Upper lobe of left lung (tissue), 6 donors: ENCODE measurements around the gene MACROH2A2. TPM values are rescaled to one million over a fixed set of nuclear protein-coding genes. Genes with fewer than 3 reads are reported as not detected.
"Not testable (repeated sequence)": the region's sequence is repeated elsewhere in the genome, so short reads cannot be mapped to it uniquely, and the experiment has no call there.

Experiments
- ATAC-seq, 2 donors: fragments of 200-7000 bp; cut with Tn5 transposase; one replicate each; pipeline ENCODE4 v1.9.1; 2022; ENCODE audit warnings: mild to moderate bottlenecking in 2 of 2, moderate library complexity in 2 of 2; ENCODE audit not compliant: low FRiP score in 2 of 2
- DNase-seq, 2 donors: peaks; one replicate each; pipeline ENCODE4 v3.0.0-alpha.2; 2019 to 2020
- H3K27ac ChIP-seq, 4 donors: fragments of 200-600 bp; sonication (generic); one replicate each; pipeline ENCODE4 v1.5.1; 2016 to 2019
- H3K27me3 ChIP-seq, 4 donors: fragments of 200-600 bp; sonication (generic); one replicate each; pipeline ENCODE4 v1.5.1; 2017 to 2019
- H3K36me3 ChIP-seq, 4 donors: fragments of 200-600 bp; sonication (generic); one replicate each; pipeline ENCODE4 v1.5.1; 2016 to 2019
- H3K4me1 ChIP-seq, 4 donors: fragments of 200-600 bp; sonication (generic); one replicate each; pipeline ENCODE4 v1.5.1; 2018 to 2019
- H3K4me3 ChIP-seq, 4 donors: fragments of 200-600 bp; sonication (generic); one replicate each; pipeline ENCODE4 v1.5.1; 2017 to 2019; ENCODE audit warnings: mild to moderate bottlenecking in 2 of 4, moderate library complexity in 1 of 4
- H3K9me3 ChIP-seq, 4 donors: fragments of 200-600 bp; sonication (generic); one replicate each; pipeline ENCODE4 v1.5.1; 2018 to 2019
- EP300 ChIP-seq, 4 donors: sonication (generic); formaldehyde crosslinking; IDR thresholded peaks; one replicate each; pipeline ENCODE4 v1.5.1; 2017; ENCODE audit warnings: antibody characterized with exemption in 4 of 4, control low read depth in 2 of 4
- POLR2A ChIP-seq, 4 donors: fragments of 450-650 bp; IDR thresholded peaks; one replicate each; pipeline ENCODE4 v1.5.1; 2016 to 2017; ENCODE audit warnings: antibody characterized with exemption in 4 of 4, mild to moderate bottlenecking in 2 of 4
- POLR2AphosphoS5 ChIP-seq, 2 donors: sonication (generic); formaldehyde crosslinking; IDR thresholded peaks; one replicate each; pipeline ENCODE4 v1.5.1; 2017; ENCODE audit warnings: antibody characterized with exemption in 2 of 2
- WGBS, 2 donors: methylation state at CpG; one replicate each; pipeline ENCODE4 v1.1.5; 2017 to 2018; 5-methylcytosine and 5-hydroxymethylcytosine counted together
- total RNA-seq, 6 donors: library from RNA; depleted of rRNA in 4 of 6; stranded (reverse); fragments of >200 nt in 4 of 6; gene quantifications; one replicate each; pipeline versions ENCODE4 v1.1.0 to v1.2.1, GENCODE V29; 2016 to 2021
- TF ChIP-seq, protein P1 (sequence below), 6 experiments: fragments of 450-650 bp in 4 of 6; fragments of 200-600 bp in 2 of 6; sonication (generic) in 2 of 6; IDR thresholded peaks; one replicate each; pipeline ENCODE4 v1.5.1; 2016 to 2019; ENCODE audit warnings: antibody characterized with exemption in 6 of 6
- donor health status: DM: no; HTN: no; CAD: no; lungs with moderate emphysema.
- donor health status: DM: no; HTN: yes; CAD: no; lungs with severe emphysema.

Gene MACROH2A2
- total RNA-seq, 6 donors from 2014 or later = 5.2 to 10.9 (median 7.1) TPM

DNA sequence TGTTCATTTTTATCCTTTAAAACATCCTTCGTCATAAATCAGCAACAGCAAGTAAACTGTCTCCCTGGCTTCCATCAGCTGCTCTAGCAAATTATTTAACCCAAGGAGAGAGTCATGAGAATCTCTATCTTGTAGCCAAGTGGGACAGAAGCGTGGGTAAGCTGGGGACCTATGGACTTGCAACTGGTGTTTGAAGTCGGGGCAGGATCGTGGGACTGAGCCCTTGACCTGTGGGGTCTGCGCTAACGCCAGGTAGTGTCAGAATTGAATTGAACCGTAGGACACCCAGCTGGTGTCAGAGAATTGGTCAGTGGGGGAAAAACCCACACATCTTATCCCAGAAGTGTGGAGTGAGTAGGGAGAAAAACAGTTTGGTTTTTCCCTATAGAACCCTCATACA lies 66.6 kb downstream of the MACROH2A2 start:
- ATAC-seq (no peak), DNase-seq (no peak)
- Histone ChIP-seq H3K4me3 (no peak overlapping the region), H3K4me1 (peaks cover 0 to 8% (median 0%) of the 10 kb centered on the region in 4 donors), H3K36me3 (peaks cover 10 to 67% (median 25%) of the 10 kb centered on the region in 4 donors), H3K27ac (no peak overlapping the region), H3K9me3 (no peaks in the 10 kb centered on the region), H3K27me3 (no peaks in the 10 kb centered on the region)
- TF ChIP-seq POLR2AphosphoS5 (IDR thresholded peaks at IDR 0.05) (no peak), EP300 (IDR thresholded peaks at IDR 0.05) (no peak), POLR2A (IDR thresholded peaks at IDR 0.05) (no peak)
- WGBS, 2 donors = 92 to 95% methylated on average over 7 of the region's 7 CpGs

DNA sequence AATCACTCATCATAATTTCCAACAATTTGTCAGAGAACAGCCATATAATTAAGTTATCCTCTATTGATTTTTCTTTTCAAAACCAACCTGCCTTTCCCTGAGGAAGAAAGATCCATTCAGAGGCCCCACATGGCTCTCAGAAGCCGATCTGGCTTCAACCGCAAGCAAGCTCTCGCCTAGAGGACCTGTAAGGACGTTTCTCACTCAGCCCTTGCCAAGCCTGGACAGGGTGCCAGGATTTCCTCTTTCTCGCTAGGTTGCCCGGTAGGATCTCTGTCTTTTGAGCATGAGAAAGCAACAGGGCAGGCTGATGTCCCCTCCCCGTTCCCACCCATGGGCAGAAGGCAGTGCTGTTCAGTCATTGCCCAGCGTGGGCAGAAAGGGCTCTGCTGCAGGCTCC lies 67.0 kb downstream of the MACROH2A2 start:
- no peak for ATAC-seq

DNA sequence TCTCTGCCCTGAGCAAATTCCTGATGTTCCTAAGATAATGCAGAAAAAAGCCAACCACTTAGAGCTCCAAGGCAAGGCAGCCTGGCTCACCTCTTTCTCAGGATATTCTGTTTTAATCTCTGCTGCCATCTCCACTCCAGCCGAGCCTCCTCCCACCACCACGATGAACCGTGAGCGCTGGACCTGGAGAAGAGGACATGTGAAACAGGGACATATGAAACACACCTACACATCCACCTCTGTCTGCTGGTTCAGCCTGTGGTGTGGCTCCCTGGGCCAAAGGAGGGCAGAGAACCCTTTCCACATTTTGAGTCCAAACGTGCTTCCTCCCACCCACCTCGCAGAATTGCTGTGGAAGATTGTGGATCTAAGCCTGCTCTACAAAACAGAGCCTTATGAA lies 67.8 kb downstream of the MACROH2A2 start:
- DNase-seq (no peak), ATAC-seq (no peak)
- WGBS, 2 donors = 94% methylated on average over 6 of the region's 6 CpGs
- H3K4me1 ChIP-seq = peaks cover 0 to 8% (median 0%) of the 10 kb centered on the region in 4 donors
- H3K9me3 ChIP-seq = no peaks in the 10 kb centered on the region
- H3K4me3 ChIP-seq = no peak overlapping the region
- TF ChIP-seq POLR2AphosphoS5 (IDR thresholded peaks at IDR 0.05) = no peak
- TF ChIP-seq POLR2A (IDR thresholded peaks at IDR 0.05) = no peak
- no peak for TF ChIP-seq EP300 (IDR thresholded peaks at IDR 0.05)
- TF ChIP-seq, protein P1, sequence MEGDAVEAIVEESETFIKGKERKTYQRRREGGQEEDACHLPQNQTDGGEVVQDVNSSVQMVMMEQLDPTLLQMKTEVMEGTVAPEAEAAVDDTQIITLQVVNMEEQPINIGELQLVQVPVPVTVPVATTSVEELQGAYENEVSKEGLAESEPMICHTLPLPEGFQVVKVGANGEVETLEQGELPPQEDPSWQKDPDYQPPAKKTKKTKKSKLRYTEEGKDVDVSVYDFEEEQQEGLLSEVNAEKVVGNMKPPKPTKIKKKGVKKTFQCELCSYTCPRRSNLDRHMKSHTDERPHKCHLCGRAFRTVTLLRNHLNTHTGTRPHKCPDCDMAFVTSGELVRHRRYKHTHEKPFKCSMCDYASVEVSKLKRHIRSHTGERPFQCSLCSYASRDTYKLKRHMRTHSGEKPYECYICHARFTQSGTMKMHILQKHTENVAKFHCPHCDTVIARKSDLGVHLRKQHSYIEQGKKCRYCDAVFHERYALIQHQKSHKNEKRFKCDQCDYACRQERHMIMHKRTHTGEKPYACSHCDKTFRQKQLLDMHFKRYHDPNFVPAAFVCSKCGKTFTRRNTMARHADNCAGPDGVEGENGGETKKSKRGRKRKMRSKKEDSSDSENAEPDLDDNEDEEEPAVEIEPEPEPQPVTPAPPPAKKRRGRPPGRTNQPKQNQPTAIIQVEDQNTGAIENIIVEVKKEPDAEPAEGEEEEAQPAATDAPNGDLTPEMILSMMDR (IDR thresholded peaks at IDR 0.05) = no peak
- H3K36me3 ChIP-seq = peaks cover 7 to 54% (median 20%) of the 10 kb centered on the region in 4 donors
- no peak overlapping the region for H3K27ac ChIP-seq
- no peaks in the 10 kb centered on the region for H3K27me3 ChIP-seq

More for the DNA sequence above, 67.0 kb downstream of the MACROH2A2 start:
- Histone ChIP-seq H3K4me1 (peaks cover 0 to 8% (median 0%) of the 10 kb centered on the region in 4 donors), H3K27me3 (no peaks in the 10 kb centered on the region), H3K9me3 (no peaks in the 10 kb centered on the region), H3K4me3 (no peak overlapping the region), H3K27ac (no peak overlapping the region), H3K36me3 (peaks cover 9 to 62% (median 22%) of the 10 kb centered on the region in 4 donors)
- WGBS, 2 donors = 87 to 89% methylated on average over 8 of the region's 8 CpGs
- no peak for DNase-seq
- TF ChIP-seq, protein P1 (IDR thresholded peaks at IDR 0.05) = no peak
- TF ChIP-seq POLR2A (IDR thresholded peaks at IDR 0.05) (no peak), EP300 (IDR thresholded peaks at IDR 0.05) (no peak), POLR2AphosphoS5 (IDR thresholded peaks at IDR 0.05) (no peak)

DNA sequence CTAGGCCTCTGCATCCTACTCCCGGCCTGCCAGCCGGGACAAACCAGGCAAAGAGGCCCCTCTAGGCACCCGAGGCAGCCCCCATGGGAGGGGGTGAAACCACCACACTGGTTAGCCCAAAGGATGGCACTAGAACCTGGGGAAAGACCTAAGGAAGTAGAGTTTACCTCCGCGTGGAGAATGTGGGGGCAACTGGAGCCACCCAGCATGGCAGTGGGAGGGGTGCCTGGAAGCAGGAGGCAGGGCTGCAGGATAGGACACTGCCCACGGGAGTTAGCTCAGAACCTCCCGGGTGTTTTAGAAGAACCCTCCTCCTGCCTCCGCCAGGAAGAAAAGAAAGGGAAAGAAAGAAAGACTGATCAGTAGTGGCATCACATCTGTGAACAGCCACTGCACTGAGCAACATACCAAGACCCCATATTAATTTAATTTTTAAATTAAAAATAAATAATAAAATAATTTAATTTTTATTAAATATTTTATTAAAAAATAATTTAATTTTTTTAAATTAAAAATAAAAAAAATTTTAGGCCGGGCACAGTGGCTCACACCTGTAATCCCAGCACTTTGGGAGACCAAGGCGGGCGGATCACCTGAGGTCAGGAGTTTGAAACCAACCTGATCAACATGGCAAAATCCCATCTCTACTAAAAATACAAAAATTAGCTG lies 68.8 kb downstream of the MACROH2A2 start:
- H3K27ac ChIP-seq = no peak overlapping the region
- TF ChIP-seq POLR2AphosphoS5 (IDR thresholded peaks at IDR 0.05) = no peak
- no peak for TF ChIP-seq POLR2A (IDR thresholded peaks at IDR 0.05)
- TF ChIP-seq EP300 (IDR thresholded peaks at IDR 0.05) = no peak
- TF ChIP-seq, protein P1 (IDR thresholded peaks at IDR 0.05) = no peak
- ATAC-seq = no peak
- no peak for DNase-seq
- 93 to 96% methylated on average over 10 to 11 of the region's 11 CpGs for WGBS, 2 donors
- H3K27me3 ChIP-seq = no peaks in the 10 kb centered on the region
- no peak overlapping the region for H3K4me3 ChIP-seq
- H3K9me3 ChIP-seq = no peaks in the 10 kb centered on the region
- peaks cover 7 to 50% (median 20%) of the 10 kb centered on the region in 4 donors for H3K36me3 ChIP-seq
- H3K4me1 ChIP-seq = peaks cover 0 to under 1% (median 0%) of the 10 kb centered on the region in 4 donors

DNA sequence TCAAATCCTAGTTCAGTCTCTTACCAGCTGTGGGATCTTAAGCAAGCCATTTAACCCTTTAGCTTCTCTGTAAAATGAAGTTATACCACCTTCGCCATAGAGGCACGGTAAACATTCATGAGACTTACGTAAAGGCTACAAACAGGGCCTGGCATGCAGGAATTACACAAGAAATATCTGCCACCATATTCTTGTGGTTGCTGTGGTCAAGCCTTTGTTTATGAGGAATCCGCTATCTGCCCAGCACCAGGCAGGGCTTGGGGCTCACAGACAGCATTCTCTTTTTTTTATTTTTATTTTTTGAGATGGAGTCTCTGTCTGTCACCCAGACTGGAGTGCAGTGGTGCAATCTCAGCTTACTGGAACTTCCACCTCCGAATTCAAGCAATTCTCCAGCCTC lies 70.1 kb downstream of the MACROH2A2 start:
- no peaks in the 10 kb centered on the region for H3K27me3 ChIP-seq
- no peak for ATAC-seq
- H3K4me1 ChIP-seq = no peaks in the 10 kb centered on the region
- DNase-seq = no peak
- no peak overlapping the region for H3K4me3 ChIP-seq
- TF ChIP-seq, protein P1 (IDR thresholded peaks at IDR 0.05) = no peak
- TF ChIP-seq POLR2A (IDR thresholded peaks at IDR 0.05) (no peak), EP300 (IDR thresholded peaks at IDR 0.05) (no peak), POLR2AphosphoS5 (IDR thresholded peaks at IDR 0.05) (no peak)
- 80 to 83% methylated on average over 5 of the region's 5 CpGs for WGBS, 2 donors
- H3K27ac ChIP-seq = no peak overlapping the region
- no peaks in the 10 kb centered on the region for H3K9me3 ChIP-seq
- peaks cover 7 to 42% (median 15%) of the 10 kb centered on the region in 4 donors for H3K36me3 ChIP-seq

DNA sequence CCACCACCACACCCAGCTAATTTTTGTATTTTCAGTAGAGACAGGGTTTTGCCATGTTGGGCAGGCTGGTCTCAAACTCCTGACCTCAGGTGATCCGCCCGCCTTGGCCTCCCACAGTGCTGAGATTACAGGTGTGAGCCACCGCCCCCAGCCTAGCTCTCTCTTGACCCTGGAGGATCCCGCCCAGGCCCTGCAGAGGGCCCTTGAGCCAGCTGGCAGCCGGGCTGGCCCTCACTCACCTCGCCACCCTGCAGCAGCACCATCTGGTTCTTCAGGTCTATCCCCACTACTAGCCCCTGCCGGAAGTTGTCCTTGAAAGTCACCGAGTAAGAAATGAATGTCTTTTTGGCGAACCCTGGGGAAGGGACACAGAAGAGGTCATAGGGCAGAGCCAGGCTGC lies 70.5 kb downstream of the MACROH2A2 start:
- not testable (repeated sequence) for H3K4me3 ChIP-seq, H3K27ac ChIP-seq, H3K4me1 ChIP-seq, H3K27me3 ChIP-seq, H3K9me3 ChIP-seq, ATAC-seq
- 88 to 96% methylated on average over 9 of the region's 9 CpGs for WGBS, 2 donors
- peaks cover 7 to 39% (median 12%) of the 10 kb centered on the region in 4 donors for H3K36me3 ChIP-seq
- peak in 1 of 2 donors; percentile 41 for DNase-seq
